HG03139 (cell line): Measurements from ENCODE around the gene CAMK1D.
"Not testable (repeated sequence)": the region's sequence is repeated elsewhere in the genome, so short reads cannot be mapped to it uniquely, and the experiment has no call there.

Source experiments
- ATAC-seq: cut with Tn5 transposase; IDR thresholded peaks from one replicate; pipeline ENCODE4 v1.9.1; 2021; ENCODE audit not compliant: unreplicated experiment

The CAMK1D gene

DNA sequence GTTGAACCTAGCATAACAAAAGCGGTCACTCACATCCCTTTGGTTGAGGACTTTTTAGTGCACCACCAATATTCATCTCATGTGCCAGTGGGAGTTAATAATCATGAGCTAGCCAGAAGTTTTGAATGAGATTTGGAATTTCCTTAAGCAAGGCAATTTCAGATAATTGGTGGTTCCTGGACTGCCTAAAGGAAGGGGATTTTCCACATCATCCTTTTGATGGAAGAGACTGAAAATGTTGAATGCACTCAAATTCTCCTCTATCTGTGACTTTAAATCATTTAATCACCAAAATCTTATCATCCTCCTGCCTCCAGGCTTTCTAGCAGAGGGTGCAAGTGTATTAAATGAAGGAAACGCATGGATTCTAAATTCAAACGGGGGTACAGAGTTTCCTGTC, 391.5 kb downstream of the CAMK1D start:
- no peak for ATAC-seq

DNA sequence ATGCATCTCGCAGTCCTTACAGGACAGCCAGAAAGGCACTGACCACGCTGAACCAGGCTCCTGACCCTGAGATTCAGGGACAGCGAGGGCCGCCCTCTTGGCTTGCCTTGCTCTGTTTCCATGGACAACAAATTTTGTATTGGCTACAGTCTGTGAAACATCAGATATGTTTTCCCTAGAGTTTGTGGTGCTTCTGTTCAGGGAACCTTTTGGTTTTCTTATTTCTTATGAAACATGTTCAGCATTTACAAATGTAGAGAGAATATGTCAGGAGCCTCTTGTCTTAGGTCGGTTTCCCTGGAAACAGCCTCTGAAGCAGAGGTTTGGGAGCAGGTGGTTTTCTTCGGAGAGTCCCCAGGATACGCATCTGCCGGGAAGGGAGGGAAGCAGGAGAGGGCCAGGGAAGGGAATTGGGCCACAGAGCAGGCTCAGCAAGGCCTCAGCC, 392.0 kb downstream of the CAMK1D start:
- ATAC-seq: no peak

- ATAC-seq: no peak
Measured at GRCh38 chr10:12742771-12743170, 393.4 kb downstream of the CAMK1D start.

GRCh38 chr10:12743466-12743865, 394.1 kb downstream of the CAMK1D start:
- ATAC-seq: not testable (repeated sequence)

GRCh38 chr10:12743941-12744340, 394.6 kb downstream of the CAMK1D start:
- no peak for ATAC-seq

GRCh38 chr10:12748186-12748585, 398.8 kb downstream of the CAMK1D start:
- no peak for ATAC-seq

DNA sequence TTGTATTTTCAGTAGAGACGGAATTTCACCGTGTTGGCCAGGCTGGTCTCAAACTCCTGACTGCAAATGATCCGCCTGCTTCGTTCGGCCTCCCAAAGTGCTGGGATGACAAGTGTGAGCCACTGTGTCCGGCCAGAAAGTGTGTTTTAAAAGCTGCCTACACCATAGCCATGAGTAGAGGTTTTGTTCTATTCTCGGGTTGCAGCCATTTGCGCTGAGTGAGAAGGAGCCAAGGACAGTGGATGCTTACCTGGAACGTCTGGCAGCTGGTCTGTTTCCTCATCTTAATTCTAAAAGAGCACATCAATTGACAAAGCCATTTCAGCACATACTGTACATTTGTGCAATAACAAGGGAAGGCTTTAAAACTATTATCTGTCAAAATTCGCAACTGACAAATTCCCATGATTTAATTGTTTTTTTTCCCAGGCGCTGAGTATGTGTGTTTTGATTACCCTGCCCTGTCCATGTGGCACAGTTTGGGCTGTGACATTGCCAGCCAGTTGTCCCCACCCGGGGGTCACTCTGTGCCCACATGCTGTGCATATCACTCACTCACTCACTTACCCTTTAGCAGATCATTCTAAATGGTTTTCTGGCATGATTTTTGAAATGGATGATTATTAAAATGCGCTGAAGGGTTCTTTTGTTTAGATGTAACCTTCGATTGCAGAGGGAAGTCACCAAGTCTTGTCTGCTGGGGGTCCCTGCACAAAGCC, 400.6 kb downstream of the CAMK1D start:
- ATAC-seq: no peak

DNA sequence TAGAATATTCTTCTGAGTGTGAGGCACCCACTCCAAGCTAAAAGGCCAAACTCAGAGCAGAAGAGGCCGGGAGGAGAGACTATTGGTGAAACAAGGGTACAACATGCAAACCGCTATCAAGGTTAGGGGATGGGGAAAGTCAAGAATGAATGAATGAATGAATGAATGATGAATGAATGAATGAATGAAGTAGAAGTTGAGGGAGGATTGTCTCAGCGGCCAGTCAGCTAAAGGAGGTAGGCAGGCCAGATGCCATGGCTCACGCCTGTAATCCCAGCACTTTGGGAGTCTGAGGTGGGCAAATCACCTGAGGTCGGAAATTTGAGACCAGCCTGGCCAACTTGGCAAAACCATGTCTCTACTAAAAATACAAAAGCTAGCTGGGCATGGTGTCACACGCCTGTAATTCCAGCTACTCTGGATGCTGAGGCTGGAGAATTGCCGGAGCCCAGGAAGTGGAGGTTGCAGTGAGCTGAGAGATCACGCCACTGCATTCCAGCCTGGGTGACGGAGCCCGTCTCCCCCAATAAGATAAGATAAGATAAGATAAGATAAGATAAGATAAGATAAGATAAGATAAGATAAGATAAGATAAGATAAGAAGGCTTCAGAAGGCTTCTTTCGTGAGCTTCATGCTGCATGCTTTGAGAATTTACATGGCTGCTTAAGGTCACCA, 401.3 kb downstream of the CAMK1D start:
- no peak for ATAC-seq

GRCh38 chr10:12755075-12755474, 405.7 kb downstream of the CAMK1D start:
- no peak for ATAC-seq

GRCh38 chr10:12757351-12757750, 408.0 kb downstream of the CAMK1D start:
- ATAC-seq: no peak

- no peak for ATAC-seq
Measured at GRCh38 chr10:12758271-12758670, 408.9 kb downstream of the CAMK1D start.

- ATAC-seq: no peak
Measured at GRCh38 chr10:12766223-12766622, 416.9 kb downstream of the CAMK1D start.

DNA sequence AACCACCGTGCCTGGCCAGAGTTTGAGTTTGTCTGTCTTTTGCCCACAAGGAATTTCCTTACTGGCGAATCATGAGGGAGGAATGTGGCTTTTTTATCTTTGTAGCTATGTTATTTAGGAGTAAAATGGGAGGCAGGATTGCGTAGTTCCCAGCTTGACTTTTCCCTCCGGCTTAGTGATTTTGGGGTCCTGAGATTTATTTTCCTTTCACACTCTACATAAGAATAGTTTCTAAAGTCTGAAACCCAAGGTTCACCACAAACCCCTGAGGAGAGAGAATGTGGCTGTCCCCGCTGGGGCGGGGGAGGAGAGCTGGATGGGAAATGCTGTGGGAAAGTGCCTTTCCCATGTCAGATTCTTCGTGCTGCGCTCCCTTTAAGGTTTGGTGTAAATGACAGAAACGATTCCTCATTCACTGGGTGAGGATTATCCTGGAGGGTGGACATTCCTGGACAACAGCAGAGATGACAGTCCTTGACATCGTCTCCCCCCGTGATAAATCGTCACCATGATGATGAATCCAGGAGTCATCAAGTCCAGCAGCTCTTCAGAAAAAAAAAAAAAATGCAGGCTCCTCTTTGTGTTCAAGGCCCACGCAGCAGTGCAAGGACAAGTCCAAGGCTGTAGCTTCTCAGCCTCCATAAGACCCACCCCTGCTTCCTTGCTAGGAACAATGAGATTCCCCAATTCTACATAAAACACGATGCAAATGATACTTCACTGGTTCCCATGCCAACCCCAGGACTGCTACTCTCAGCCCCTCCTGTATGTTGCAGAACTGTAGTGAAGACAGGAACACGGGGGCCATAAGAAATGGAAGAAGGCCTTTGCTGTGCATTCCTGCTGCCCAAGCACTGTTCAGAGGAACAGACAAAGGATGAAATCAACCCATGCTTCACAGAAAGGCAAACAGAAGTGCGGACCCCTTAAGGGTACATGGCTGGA, 419.1 kb downstream of the CAMK1D start:
- no peak for ATAC-seq

DNA sequence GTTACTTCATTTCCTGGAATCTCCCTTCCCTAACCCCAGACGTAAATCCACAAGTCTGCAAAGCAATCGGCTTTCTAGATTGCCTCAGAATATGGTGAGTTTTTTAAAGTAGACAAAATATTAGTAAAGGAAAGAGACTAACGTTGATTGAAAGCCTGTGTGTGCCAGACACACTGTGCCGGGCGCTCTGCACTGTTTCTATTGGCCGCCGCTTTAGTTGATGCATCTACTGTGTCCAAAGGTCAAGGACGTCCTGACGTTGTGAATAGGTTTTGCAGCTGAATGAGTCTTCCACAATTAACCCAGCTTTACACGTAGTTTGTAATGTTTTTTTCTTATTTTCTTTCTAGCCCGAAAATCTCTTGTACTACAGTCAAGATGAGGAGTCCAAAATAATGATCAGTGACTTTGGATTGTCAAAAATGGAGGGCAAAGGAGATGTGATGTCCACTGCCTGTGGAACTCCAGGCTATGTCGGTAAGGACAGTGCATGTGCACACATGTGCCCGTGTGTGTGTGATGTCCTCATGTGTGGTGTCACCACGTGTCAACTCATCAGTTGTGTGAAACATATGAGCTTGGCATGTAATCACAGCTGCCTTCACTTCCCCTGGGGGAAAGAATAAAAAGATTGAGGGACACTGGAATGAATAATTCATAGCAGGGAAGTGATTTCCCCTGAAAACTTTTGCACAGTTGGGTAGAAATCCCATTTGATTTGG, 420.1 kb downstream of the CAMK1D start:
- no peak for ATAC-seq

- no peak for ATAC-seq
Measured at GRCh38 chr10:12771981-12772760, 422.8 kb downstream of the CAMK1D start.

DNA sequence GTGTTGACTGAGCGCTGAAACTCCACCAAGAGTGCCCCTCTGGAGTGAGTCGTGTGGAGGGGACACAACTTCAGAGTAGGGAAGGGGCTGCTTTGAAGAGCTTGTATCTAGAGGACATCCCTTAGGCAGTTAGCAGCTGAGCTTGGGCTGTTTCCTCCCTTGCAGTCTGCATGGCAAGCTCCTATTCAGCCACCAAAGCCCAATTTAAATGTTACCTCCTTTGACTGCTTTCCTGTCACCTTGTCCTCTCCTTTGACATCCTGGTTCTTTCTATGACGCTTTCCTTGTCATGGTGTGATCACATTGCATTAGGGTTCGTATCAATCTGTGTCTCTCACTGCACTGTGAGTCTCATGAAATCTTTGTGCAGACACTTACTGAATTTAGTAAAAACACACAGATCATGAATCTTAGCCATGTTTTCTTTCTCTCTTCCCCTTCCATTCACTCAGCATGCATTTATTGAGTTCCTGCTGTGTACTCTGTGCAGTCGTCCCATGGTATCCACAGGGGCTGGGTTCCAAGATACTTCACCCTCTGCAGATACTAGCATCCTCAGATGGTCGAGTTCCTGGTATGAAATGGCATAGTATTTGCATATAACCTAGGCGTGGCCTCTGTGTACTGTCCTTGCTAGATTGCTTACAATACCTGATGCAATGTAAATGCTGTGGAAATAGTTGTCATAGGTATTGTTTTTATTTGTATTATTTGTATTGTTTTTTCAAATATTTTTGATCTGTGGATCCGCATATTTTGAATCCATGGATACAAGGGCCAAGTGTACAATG, 423.6 kb downstream of the CAMK1D start:
- ATAC-seq: no peak

DNA sequence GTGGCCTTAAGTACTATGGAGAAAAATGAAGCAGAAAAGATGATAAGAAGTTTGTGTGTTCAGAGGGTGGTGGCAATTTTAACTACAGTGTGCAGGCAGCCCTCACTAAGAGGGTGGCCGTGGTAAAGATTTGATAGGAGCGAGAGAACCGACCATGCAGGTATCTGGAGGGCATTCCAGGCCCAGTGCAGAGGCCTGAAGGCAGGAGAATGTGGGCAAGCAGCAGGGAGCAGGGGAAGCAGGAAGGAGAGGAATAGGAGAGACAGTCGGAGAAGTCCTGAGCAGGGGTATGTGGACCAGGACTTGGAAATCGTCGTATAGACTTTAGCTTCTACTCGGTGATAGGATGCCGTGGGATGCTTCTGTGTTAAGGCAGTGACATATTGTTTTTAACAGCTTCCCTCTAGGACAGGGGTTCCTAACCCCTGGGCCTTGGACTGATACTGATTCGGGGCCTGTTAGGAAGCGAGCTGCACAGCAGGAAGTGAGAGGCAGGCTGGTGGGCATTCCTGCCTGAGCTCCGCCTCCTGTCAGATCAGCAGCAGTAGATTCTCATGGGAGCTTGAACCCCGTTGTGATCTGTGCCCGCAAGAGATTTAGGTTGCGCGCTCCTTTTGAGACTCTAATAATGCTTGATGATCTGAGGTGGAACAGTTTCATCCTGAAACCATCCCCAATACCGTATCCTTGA, 425.0 kb downstream of the CAMK1D start:
- no peak for ATAC-seq

DNA sequence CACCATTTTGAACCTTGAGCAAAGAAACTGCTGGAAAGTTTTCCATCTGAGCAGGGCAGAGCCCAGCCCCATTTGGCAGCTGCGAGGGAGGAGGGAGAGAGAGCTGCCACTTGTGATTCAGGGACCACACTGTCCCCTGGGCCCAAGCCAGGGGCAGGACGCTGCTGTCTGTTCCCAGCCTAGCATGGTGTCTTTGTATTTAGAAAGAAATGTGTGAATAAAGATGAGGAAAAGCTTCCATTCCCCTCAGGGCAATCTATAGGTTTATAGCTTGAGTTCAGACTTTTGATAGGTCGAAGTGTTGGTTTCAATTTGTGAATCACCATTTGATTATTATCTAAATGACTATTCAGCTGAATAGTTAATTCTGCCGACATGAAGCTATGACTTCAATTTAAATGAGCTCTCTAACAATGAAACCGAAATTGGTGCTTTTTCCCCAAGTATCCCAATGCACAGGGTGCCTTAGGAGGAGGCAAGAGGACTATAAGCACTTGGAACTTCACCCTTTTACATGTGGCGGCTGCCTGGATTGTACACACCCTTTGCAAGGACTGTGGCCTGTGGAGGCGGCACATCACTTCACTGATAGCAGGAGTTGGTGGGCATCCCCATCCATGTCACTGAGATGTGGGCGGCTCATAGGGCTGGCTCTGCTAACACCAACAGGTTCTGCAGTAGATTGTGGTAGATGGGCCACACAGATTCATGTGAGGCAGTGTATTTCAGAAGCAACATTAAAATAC, 428.7 kb downstream of the CAMK1D start:
- ATAC-seq: no peak
